ENCODE results near the gene TFDP3.

Gene TFDP3

GRCh38 chrX:133248177-133248576 is 30.0 kb upstream of the TFDP3 start:
- no peak overlapping the region for H3K4me2 ChIP-seq
- no peaks in the 10 kb centered on the region for H3K79me2 ChIP-seq (ENCODE audit: insufficient read depth, low read depth)
- H3K4me3 ChIP-seq (IDR thresholded peaks at IDR 0.05; ENCODE audit: insufficient read depth, low read depth, low read length) = no peak overlapping the region
- H4K20me1 ChIP-seq (ENCODE audit: insufficient read depth) = no peaks in the 10 kb centered on the region
- H2AFZ ChIP-seq (ENCODE audit: low read depth) = no peak overlapping the region
- H3K36me3 ChIP-seq (ENCODE audit: insufficient read depth) = no peaks in the 10 kb centered on the region
- H3K9ac ChIP-seq = no peak overlapping the region
- TF ChIP-seq CTCF (conservative IDR thresholded peaks at IDR 0.05; ENCODE audit: low read depth, low read length) = no peak
- H3K4me1 ChIP-seq (ENCODE audit: low read depth, poor library complexity, severe bottlenecking) = no peaks in the 10 kb centered on the region
- H3K27me3 ChIP-seq (ENCODE audit: insufficient read depth, low read depth) = no peaks in the 10 kb centered on the region
- no peak overlapping the region for H3K27ac ChIP-seq

GRCh38 chrX:133246921-133247320 is 28.8 kb upstream of the TFDP3 start:
- no peaks in the 10 kb centered on the region for H4K20me1 ChIP-seq (ENCODE audit: insufficient read depth)
- H3K36me3 ChIP-seq (ENCODE audit: insufficient read depth) = no peaks in the 10 kb centered on the region
- TF ChIP-seq CTCF (conservative IDR thresholded peaks at IDR 0.05; ENCODE audit: low read depth, low read length) = no peak
- no peak overlapping the region for H3K27ac ChIP-seq
- H3K27me3 ChIP-seq (ENCODE audit: insufficient read depth, low read depth) = no peaks in the 10 kb centered on the region
- H3K79me2 ChIP-seq (ENCODE audit: insufficient read depth, low read depth) = no peaks in the 10 kb centered on the region
- H2AFZ ChIP-seq (ENCODE audit: low read depth) = no peak overlapping the region
- H3K9ac ChIP-seq = no peak overlapping the region
- H3K4me1 ChIP-seq (ENCODE audit: low read depth, poor library complexity, severe bottlenecking) = no peaks in the 10 kb centered on the region
- H3K4me2 ChIP-seq = no peak overlapping the region
- no peak overlapping the region for H3K4me3 ChIP-seq (IDR thresholded peaks at IDR 0.05; ENCODE audit: insufficient read depth, low read depth, low read length)

- no peaks in the 10 kb centered on the region for H3K27me3 ChIP-seq (ENCODE audit: insufficient read depth, low read depth)
- no peaks in the 10 kb centered on the region for H4K20me1 ChIP-seq (ENCODE audit: insufficient read depth)
- H3K4me3 ChIP-seq (IDR thresholded peaks at IDR 0.05; ENCODE audit: insufficient read depth, low read depth, low read length) = no peak overlapping the region
- H2AFZ ChIP-seq (ENCODE audit: low read depth) = no peak overlapping the region
- H3K79me2 ChIP-seq (ENCODE audit: insufficient read depth, low read depth) = no peaks in the 10 kb centered on the region
- no peak for TF ChIP-seq CTCF (conservative IDR thresholded peaks at IDR 0.05; ENCODE audit: low read depth, low read length)
- no peak overlapping the region for H3K9ac ChIP-seq
- no peak overlapping the region for H3K4me2 ChIP-seq
- H3K36me3 ChIP-seq (ENCODE audit: insufficient read depth) = no peaks in the 10 kb centered on the region
- no peak overlapping the region for H3K27ac ChIP-seq
- no peaks in the 10 kb centered on the region for H3K4me1 ChIP-seq (ENCODE audit: low read depth, poor library complexity, severe bottlenecking)
Observed at GRCh38 chrX:133235830-133236229, 17.7 kb upstream of the TFDP3 start.

- no peak overlapping the region for H3K9ac ChIP-seq
- no peak overlapping the region for H2AFZ ChIP-seq (ENCODE audit: low read depth)
- no peaks in the 10 kb centered on the region for H3K27me3 ChIP-seq (ENCODE audit: insufficient read depth, low read depth)
- H3K4me3 ChIP-seq (IDR thresholded peaks at IDR 0.05; ENCODE audit: insufficient read depth, low read depth, low read length) = no peak overlapping the region
- no peaks in the 10 kb centered on the region for H3K36me3 ChIP-seq (ENCODE audit: insufficient read depth)
- no peaks in the 10 kb centered on the region for H4K20me1 ChIP-seq (ENCODE audit: insufficient read depth)
- no peak for TF ChIP-seq CTCF (conservative IDR thresholded peaks at IDR 0.05; ENCODE audit: low read depth, low read length)
- no peak overlapping the region for H3K4me2 ChIP-seq
- H3K79me2 ChIP-seq (ENCODE audit: insufficient read depth, low read depth) = no peaks in the 10 kb centered on the region
- no peak overlapping the region for H3K27ac ChIP-seq
- H3K4me1 ChIP-seq (ENCODE audit: low read depth, poor library complexity, severe bottlenecking) = no peaks in the 10 kb centered on the region
Observed at GRCh38 chrX:133232331-133232730, 14.2 kb upstream of the TFDP3 start.

- Histone ChIP-seq H3K27me3 (ENCODE audit: insufficient read depth, low read depth) (no peaks in the 10 kb centered on the region), H3K36me3 (ENCODE audit: insufficient read depth) (no peaks in the 10 kb centered on the region), H3K27ac (no peak overlapping the region), H2AFZ (ENCODE audit: low read depth) (no peak overlapping the region), H3K4me2 (no peak overlapping the region), H4K20me1 (ENCODE audit: insufficient read depth) (no peaks in the 10 kb centered on the region), H3K4me3 (IDR thresholded peaks at IDR 0.05; ENCODE audit: insufficient read depth, low read depth, low read length) (no peak overlapping the region), H3K9ac (no peak overlapping the region), H3K4me1 (ENCODE audit: low read depth, poor library complexity, severe bottlenecking) (no peaks in the 10 kb centered on the region), H3K79me2 (ENCODE audit: insufficient read depth, low read depth) (no peaks in the 10 kb centered on the region)
- TF ChIP-seq CTCF (conservative IDR thresholded peaks at IDR 0.05; ENCODE audit: low read depth, low read length) = no peak
Observed at GRCh38 chrX:133229361-133229760, 11.2 kb upstream of the TFDP3 start.
